Erythroblast (primary cell): ENCODE data around the gene RIIAD1.

Experiments
- GATA1 ChIP-seq: IDR thresholded peaks from 2 replicates; pipeline ENCODE4 v1.6.1; 2011; ENCODE audit warnings: low read depth, mild to moderate bottlenecking, control low read depth, low read length, moderate library complexity
- POLR2A ChIP-seq: IDR thresholded peaks from 2 replicates; pipeline ENCODE4 v1.6.1; 2011; ENCODE audit warnings: mild to moderate bottlenecking, low read length

GRCh38 chr1:151720125-151720524, 1.2 kb upstream of the RIIAD1 start:
- TF ChIP-seq POLR2A (no peak), GATA1 (no peak)
